Measurements from ENCODE around the gene WRAP73.

Gene WRAP73

DNA sequence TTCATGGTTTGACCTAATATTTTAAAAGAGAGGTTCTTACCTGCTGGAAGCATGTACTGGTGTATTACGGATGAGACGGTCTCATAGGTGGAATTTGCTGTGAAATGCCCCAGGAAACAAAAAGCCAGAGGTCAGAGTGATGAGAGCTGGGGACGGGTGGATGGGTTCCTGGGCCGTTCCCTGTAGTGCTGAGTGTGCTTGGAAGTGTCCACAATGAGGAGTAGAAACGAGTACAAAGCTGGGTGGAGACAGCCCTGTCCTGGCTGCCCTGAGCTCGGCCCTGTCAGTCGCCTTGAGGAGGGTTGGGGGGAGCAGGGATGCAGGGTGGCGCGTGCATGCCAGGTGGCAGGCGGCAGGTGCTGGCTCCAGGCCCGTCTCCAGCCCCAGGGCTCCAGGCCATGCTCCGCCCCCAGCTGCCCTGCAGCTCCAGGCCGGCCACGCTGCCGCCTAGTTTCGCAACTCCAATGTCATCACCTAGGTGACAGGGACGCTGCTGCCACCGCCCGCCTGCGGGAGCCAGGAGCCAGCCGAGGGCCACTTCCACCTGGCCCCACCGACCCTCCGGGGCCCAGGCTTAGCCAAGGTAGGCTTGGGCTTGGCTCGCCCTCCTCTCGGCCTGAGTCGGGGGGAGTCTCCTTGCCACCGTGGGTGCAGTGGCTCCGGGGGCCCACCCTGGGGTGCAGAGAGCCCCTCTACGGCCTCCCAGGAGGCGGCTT is 18.8 kb upstream of the WRAP73 start:
- peak; percentile 70 for DNase-seq

DNA sequence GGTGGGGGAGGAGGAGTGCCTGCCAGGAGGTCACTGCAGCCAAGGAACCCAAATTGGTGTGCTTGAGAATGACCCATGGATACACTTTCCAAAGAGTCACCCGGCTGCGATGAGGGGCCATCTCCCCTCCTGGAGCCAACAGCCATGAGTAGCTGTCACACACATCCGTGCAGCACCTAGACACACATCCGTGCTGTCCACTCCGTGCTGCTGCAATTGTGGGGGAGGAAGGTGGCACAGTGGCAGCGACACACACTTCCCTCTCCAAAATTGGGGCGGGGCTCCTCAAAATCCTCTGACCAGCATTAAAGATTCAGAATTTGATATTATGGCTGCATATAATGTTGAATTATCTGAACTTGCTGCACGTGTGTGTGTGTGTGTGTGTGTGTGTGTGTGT is 18.2 kb upstream of the WRAP73 start:
- DNase-seq: no peak

DNA sequence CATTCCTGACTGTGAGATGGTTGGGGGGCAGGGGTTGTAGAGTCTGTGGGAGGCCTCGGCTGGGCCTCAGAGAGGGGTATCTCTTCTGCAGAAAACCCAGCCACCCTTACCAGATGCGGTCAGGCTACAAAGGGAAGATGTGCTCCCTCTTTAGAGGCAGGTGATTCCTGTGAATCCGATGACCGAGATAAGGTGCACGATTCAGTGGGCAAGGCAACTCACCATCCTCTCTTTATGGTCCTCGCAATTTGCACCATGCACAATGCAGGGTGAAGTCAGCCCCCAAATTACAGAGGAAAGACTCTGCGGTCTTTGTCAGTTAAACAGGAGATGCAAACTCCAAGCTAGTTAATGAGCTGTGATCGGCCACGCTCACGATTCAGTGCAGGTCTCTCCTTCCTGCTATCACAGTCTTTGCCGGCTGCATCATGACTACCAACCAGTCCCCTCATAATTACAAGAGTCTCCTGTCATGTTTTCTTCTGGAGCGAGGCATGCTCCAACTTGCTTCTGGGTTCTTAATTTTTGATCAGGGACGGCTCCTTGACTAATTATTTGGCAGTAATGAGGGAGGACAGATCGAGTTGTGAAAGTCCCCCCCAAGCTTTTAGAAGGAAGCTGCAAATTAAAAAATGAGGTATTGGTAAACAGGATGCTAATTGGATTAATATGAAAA is 14.9 kb upstream of the WRAP73 start:
- DNase-seq: no peak

DNA sequence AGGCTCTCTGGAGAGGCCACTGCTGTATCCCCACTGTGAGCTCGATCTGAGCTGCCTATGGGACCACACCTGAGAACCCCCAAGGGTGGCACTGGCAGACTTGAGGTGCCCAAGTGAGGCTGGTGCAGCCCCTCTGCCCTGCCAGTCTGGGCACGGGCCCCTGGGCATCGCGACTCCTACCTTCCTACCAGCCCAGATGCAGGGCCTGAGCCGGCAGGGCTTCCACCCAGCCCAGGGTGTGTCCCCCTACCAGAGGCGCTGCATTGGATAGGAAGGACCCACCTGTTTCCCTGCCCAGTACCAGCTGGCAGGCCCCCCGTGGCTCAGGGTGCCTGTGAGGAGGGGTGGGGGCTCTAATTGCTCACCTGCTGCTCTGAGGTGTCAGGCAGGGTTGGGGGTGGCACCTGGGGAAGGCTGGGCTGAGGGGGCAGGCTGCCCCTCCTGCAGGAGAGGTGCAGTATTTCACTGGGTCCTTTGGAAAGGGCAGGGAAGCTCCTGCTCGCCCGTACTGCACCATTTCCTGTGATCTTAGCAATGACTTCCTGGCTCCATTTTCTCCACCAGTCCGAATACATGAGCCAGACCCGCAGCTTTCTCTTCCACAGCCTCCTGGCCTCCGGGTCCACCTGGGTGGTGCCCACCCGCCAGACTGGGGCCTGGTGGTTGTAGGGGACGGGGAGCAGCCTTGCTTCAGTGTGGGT is 14.2 kb upstream of the WRAP73 start:
- DNase-seq: no peak

DNA sequence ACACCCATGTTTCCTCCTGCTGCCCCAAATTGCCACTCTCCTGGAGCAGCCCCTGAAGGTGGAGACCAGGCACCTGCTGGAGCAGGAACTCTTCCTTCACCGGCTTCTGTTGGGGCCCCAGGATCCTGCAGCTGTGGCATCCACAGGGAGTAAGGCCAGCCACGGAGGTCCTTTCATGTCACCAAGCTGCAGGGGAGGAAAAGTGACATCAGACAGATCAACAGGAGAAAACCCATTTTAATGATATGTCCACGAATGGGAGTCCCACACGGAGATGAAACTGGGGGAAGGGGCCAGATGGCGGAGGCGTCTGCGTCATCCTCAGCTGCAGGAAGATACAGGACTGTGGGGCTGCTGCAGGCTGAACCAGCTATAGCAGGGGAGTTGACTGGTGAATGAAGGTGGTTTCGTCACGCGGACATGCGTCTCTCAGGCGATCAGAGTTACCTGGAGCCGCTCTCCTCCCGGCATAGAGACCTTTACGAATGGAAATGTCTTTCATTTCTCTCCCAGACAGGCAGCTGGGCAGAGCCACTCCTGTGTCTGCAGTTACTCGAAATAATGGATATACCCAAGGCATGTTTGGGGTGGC is 12.3 kb upstream of the WRAP73 start:
- DNase-seq: no peak

DNA sequence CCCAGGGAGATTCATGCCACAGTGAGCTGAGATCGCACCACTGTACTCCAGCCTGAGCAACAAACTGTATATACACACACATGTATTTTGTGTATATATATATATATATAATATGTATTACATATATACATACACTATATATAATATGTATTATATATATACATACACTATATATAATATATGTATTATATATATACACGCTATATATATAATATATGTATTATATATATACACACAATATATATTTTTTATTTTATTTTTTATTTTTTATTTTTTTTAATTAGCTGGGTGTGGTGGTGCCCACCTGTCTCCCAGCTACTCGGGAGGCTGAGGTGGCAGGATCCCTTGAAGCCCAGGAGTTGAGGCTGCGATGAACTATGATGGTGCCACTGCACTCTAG is 11.7 kb upstream of the WRAP73 start:
- no peak for DNase-seq

DNA sequence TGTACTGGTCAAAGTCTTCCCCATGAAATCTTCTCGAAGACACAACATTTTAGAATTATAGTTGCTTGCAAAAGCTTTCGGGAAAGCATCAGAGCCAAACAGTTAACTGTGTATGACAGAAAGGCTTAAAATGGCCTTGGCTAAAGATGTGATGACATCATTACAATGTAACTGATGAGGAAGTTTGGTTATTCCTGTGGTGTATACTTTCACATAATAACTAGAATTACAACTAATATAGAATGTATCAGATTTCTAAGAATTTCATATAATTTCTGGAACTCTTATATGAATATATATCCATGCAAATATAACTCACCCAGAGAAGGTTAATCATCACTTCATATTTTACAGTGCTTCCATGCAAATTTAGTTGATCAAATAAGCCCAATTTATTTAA is 10.8 kb upstream of the WRAP73 start:
- DNase-seq: peak; percentile 59

DNA sequence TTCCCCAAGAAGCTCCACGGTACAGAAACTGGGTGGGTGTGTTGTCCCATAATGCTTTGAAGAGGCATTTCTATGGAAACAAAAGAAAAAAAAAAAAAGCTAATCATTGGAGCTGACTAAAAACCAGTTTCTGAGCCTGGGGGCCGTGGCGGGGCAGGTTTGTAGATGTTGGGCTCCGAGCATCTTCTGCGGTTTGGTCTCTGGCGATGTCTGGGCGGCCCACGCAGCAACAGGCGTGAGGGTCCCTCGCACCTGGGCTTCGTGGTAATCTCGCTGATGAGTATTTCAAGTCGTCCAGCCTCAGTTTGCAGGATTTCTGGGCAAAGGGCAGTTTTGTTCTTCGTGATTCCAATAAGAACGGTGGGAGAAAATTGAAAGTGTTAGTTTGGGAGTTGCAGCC is 9.2 kb upstream of the WRAP73 start:
- no peak for DNase-seq

DNA sequence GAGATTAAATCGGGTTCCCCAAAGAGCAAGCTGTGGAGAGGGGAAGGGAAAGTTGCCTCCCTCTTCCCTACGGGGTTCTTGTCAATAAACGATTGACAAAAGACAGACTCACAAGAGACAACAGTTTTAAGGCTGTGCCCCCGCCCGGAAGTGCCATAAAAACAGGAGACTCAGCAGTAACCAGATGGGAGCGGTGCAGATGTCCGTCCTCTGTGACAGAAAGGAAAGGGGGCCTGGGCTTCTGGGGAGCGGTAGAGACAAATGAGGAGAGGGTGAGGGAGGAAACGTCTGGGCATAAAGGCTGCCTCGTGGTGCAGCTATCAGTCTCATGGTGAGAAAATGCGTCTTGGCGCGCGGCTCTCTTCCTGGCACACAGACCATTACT is 8.3 kb upstream of the WRAP73 start:
- no peak for DNase-seq

DNA sequence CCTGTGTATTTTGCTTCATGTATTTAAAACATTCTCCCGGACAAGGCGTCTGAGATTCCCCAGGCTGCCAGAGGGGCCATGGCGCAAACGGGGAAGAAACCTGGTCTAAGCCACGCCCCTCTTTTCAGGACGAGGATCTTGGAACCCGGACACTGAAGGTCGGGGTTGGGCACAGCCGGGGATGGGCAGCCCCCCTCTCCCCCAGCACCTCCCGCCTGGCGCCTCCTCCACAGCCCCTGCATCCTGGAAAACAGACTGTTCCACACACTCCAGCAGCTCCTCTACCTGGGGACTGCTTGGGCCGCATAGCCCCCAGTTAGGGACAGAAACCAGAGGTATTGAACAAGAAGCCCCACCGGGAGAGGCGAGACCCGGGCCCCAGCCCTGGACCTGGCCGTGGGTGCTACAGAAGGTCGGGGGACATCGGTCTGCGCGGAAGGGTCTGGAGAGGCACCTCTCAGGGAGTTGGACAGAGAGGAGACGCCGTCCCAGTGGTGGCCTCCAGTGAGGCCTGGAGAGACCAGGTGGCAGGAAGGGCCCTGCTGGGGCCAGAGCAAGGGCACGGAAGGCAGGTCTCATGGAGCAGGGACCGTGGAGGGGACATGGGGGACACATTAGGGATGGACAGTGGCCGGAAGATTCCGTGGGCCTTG is 7.8 kb upstream of the WRAP73 start:
- no peak for DNase-seq

DNA sequence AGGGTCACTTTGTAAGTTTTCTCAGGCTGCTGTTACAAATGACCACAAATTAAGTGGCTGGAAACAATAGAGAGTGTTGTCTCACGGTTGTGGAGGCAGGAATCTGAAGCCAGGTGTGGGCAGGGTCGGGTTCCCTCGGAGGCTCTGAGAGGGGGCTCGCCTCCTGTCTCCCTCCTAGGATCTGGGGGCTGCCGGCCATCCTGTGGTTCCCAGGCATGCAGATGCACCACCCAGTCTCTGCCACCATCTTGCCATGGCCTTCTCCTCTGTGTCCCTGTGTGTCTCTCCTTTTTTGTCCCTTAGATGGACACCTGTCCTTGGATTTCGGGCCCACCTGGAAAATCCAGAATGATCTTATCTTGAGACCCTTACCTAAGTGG is 7.2 kb upstream of the WRAP73 start:
- DNase-seq: no peak

DNA sequence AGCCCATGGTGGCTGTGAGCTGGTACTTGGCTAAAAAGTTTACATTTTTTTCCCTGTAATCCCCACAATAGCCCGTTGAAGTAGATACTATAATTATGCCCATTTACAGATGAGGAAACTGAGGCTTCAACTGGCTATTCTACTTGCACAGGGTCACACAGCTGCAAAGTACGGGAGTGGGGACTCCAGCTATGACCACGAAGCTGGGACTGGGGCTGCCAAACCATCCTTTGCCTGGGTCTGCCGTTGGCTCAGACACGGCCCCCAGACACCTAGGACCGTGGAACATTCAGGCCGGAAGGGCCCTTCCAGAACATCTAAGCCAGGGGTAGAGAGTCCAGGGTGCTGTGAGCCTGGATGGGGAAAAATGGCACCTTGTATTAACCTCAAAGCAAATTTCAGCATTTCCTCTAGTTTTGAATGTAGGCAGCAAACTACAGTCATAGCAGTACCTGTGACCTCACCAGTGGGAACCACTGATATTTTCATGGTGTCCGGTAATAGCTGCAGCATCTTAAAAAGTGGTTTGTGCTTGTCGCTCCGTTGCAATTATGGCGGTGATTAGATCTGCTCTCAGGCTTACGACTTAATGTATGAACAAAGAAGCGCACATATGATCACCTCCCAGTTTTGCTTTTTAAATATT is 6.7 kb upstream of the WRAP73 start:
- DNase-seq: no peak

DNA sequence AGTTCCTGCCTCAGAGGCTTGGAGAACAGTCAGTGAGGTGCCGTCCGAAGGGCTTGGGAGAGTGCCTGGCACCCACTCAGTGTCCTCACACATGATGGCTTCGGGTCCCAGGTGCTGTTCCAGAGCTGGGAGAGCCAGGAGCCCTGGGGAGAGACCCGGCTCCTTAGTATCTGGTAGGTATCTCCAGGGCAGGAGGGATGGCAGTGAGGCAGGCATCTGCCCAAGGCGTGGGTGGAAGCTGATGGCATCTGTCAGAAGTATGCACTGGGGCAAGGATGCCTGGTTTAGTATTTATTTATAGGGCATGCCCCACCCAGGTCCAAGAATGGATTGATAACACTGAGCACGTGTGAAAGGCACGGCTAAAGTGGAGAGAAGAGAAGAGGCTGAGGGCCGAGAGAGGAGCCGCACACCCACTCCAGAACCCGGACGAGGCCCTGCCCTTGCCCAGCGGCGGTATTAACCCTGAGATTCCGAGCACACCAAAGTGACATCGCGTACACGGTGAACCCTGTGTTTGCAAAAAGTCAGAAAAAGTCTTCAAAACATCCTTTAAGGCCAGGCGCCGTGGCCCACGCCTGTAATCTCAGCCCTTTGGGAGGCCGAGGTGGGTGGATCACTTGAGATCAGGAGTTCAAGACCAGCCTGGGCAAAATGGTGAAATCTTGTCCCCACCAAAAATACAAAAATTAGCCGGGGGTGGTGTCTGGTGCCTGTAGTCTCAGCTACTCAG is 4.8 kb upstream of the WRAP73 start:
- DNase-seq: no peak

DNA sequence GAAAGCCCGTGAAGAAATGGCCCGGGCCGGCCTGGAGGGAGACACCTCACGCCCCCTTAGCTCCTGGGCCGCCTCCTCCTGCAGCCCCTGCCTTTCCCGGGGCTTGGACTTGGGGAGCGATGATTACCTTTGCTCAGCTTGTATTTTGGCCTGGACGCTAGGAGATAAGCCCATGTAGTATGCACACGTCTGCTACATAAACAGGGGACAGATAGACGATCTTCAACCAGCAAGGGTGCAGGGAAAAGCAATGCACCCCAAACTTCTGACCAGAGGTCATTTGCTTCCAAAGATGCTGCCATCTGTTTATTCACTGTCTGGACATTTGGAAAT is 3.3 kb upstream of the WRAP73 start:
- no peak for DNase-seq

DNA sequence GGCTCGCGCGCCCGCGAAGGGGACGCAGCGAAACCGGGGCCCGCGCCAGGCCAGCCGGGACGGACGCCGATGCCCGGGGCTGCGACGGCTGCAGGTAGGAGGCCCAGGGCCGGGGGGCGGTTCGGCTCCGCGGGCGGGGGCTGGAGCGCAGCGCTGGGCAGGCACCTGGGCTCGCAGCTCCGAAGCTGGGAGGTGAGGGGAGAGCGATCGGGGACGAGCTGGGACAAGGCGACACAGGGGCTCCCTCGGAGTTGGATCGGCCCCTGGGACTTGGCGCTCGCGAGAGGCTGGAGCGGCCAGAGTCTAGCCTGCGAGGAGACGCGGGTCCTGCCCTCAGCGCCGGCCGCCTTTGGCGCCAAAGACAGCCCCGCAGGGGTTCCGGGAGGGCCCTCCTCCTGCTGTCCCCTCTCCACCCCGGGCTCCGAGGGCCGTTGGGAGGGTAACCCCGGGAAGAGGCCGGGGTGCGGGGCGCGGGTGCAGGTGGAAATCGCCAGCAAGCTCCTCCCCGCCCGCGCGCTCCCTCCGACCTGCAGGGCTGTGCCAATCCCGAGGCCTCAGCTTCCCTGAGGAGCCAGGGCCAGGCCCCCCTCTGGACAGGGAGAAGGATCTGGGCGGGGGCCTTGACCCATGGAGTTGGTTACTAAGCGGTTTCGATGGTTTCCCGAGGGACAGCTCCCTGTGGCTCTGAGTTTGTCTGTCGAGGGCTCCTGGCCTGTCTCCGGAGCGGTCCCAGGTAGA is 2.8 kb upstream of the WRAP73 start:
- no peak for DNase-seq

DNA sequence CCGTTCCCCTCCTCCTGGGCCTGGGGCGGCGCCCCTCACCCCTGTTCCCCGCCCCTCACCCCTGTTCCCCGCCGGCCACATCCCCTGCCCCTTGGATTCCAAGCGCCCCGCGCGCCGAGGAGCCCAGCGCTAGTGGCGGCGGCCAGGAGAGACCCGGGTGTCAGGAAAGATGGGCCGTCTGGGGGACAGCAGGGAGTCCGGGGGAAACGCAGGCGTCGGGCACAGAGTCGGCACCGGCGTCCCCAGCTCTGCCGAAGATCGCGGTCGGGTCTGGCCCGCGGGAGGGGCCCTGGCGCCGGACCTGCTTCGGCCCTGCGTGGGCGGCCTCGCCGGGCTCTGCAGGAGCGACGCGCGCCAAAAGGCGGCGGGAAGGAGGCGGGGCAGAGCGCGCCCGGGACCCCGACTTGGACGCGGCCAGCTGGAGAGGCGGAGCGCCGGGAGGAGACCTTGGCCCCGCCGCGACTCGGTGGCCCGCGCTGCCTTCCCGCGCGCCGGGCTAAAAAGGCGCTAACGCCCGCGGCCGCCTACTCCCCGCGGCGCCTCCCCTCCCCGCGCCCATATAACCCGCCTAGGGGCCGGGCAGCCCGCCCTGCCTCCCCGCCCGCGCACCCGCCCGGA is 2.1 kb upstream of the WRAP73 start, which contains the start of gene TP73:
Gene TP73, plus strand, starts transcription at position 587 of the 618 bp plus-strand sequence. CDS start 29,850 bp downstream, outside the sequence.
- DNase-seq: no peak

DNA sequence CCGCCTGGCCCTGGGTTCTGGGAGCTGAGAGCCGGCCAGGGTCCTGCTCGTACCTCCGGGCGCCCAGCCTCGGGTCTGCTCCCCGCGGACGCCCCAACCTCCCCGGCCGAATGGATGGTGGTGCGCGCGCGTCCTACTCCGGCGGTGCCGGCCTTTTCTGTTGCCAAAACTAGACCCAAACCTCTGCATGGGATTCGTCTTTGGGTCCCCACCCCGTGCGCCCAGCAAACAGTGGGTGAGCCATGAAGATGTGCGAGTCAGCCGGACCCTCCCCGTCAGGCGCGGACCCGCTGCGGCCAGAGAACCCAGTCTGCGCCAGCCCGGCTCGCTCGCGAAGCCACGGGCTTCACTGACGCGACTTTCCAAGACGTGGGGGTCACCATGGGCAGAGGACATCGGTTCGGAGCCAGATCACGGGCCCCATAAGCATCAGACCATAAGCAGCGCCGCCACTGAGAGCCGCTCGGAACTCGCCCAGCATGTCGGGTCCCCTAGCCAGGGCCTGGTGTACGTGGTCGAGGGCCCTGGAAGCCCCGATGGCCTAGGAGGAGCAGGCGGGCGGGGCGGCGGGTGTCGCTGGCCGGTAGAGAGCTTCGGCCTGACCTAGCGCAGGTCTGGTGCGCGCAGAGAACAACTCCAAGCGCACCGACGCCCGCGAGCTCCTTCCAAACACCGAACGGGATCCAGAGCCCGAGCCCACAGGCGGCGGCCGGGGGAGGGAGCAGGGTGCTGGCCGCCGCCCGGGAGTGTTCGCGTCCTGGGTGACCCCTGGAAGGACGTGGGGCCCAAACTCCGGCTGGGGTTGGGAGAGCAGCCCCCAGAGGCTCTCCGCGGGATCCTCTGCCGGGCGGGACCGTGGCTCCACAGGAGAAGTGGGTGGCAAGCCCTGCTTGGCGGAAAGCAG is 1.4 kb upstream of the WRAP73 start:
- no peak for DNase-seq

DNA sequence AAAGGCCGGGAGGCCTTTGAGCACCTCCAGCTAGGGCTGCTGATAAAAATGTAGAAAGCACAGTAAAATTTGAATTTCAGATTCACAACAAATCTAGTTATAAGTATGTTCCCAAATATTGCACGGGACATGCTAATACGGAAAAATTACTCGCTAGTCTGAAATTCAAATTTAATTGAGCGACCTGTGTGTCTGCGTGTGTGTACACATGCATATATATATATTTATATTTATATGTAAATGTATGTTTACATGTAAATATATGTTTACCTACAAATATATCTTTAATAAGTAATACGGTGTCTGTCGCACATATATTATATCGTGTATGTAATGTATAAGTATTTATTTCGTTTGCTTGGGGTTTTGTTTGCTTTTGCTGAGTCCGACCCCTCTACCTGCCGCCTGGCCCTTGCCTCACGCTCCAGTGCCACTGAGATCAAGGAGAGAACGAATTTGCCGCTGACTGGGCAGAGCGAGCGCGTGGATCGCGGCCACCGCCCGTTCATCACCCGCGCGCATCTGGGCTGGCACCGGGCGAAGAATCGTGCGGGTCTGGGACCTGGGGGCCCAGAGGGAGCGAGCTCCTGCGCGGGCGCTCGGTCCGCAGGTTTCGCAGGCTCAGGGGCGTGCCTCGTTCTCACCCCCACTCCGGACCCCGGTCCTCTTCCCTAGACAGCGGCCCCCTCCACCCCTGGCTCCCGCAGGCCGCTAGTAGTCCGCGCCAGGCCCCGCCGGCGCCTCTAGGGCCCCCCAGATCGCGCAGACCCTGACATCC is 534 bp upstream of the WRAP73 start:
- no peak for DNase-seq

DNA sequence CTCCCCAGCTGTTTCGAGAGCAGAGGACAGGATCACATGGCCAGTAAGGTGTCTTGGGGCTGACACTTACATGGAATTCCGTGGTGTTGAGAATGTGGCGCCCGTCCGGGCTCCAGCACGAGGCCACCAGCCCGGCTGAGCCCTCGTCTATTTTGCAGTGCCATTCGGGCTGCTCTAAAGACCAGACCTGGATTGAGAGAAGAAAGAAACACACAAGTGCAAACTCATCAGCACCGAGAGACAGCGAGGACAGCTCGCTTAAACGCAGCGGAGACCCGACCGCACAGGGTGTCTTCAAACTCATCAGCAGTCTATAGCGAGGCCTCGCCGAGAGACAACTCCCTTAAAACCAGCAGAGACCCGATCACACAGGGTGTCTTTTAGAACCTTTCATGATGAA is 3.3 kb downstream of the WRAP73 start:
- DNase-seq: no peak
